GM21447 (cell line): ENCODE results near the gene OR2B2.
"Not testable (repeated sequence)": the region's sequence is repeated elsewhere in the genome, so short reads cannot be mapped to it uniquely, and the experiment has no call there.

Experiments used
- ATAC-seq: cut with Tn5 transposase; IDR thresholded peaks from one replicate; pipeline ENCODE4 v1.9.1; 2021; ENCODE audit not compliant: unreplicated experiment

The OR2B2 gene

DNA sequence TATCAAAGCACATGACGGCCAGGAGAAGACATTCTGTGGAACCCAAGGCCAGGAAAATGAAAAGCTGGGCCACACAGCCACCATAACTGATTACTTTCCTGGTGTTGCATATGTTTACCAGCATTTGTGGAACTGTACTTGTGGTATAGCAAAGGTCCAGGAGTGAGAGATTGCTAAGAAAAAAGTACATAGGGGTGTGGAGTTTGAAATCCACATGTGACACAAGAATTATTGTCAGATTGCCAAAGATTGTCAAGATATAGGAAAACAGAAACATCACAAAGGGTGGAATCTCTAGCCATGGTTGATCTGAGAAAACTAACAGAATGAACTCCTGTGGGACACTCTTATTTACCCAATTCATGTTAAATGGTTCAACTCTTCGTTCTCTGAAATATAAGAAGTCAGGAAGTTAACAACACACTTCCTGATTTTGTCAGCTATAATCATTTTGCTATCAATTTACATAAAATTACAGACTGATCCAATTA is at the start of gene OR2B2:
Gene OR2B2 (minus strand): TSS at position 441 of the 491 bp plus-strand sequence. CDS start 77 bp downstream, at position 364.
- ATAC-seq, result no peak

DNA sequence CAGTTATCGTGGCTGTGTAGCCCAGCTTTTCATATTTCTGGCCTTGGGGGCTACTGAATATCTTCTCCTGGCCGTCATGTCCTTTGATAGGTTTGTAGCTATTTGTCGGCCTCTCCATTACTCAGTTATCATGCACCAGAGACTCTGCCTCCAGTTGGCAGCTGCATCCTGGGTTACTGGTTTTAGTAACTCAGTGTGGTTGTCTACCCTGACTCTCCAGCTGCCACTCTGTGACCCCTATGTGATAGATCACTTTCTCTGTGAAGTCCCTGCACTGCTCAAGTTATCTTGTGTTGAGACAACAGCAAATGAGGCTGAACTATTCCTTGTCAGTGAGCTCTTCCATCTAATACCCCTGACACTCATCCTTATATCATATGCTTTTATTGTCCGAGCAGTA is 45.3 kb upstream of the OR2B2 start:
- no peak for ATAC-seq

DNA sequence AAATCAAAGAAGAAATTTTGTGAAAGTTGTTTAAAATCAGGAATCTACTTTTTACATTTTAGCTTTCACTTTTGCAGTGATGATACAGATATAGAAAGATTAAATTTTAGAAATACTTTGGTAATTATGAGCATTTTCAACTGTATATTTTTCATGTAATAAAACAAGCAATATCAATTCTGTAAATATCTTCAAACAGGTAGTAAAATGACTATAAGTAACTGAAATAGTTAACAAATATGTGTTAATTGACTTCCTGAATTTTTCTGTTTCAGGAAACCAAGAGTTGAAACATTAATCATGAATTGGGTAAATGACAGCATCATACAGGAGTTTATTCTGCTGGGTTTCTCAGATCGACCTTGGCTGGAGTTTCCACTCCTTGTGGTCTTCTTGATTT is 44.7 kb upstream of the OR2B2 start, which contains the start of gene OR2B6:
Gene OR2B6 (plus strand): TSS at position 301 of the 400 bp plus-strand sequence. CDS start 0 bp downstream, at position 301.
- no peak for ATAC-seq

DNA sequence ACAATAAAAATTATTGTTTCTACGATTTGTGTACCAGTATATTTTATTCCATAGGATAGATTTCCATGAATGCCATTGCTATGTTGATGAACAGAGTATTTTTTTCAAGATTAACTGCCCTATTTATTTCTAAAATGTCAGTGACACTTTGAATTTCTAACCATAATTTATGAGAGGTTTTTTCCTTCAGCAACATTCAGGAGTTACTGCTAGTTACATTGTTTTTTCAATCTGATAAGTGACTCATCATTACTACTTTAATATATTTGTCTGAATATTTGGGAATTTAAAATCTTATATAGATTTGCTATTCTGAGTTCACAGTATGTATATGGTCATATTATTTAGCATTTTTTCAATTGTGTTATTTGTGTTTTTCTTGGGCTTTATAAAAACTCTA is 38.8 kb upstream of the OR2B2 start:
- no peak for ATAC-seq

DNA sequence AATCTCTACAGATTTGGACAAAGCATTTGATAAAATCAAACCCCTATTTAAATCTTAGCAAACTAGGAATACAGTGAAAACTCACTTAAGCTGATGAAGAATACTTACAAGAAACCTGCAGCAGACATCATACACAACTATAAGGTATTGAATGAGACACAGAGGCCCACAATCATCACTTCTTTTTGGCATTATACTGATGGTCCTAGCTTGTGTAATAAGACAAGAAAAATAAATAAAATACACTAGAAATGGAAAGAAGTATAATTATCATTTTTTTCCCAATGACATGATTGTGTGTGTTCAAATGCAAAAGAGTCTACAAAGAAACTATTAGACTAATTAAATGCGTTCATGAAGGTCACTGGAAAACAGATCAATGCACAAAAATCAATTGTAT is 36.0 kb upstream of the OR2B2 start:
- no peak for ATAC-seq

DNA sequence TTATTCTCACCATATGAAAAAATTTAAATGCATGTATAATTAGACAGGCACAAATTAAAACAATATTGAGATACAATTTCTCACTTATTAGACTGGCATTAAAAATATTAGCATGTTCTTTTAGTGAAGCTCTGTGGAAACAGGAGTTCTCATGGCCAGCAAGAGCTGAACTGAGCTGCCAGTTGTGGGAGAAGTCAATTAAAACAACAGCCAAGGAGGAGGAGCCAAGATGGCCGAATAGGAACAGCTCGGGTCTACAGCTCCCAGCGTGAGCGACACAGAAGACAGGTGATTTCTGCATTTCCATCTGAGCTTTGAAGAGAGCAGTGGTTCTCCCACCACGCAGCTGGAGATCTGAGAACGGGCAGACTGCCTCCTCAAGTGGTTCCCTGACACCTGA is 30.9 kb upstream of the OR2B2 start:
- not testable (repeated sequence) for ATAC-seq

DNA sequence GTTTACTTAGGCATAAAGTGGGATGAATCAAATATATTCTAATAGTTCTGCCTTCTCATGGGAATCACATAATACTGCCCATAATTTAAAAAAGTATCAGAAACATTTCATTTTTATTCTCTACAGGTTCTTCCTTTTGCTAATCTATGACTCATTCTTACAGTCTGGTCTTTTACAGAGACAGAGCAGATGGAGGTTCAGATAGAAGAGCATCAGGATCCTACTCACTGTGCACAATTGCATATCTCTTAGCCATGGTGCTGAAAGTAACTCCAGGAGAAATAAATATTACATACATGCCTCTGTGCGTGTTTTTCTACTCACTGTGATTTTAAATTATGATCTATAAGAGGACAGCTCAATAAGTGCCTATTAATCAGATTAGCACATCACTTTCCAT is 28.6 kb upstream of the OR2B2 start:
- ATAC-seq, result no peak

DNA sequence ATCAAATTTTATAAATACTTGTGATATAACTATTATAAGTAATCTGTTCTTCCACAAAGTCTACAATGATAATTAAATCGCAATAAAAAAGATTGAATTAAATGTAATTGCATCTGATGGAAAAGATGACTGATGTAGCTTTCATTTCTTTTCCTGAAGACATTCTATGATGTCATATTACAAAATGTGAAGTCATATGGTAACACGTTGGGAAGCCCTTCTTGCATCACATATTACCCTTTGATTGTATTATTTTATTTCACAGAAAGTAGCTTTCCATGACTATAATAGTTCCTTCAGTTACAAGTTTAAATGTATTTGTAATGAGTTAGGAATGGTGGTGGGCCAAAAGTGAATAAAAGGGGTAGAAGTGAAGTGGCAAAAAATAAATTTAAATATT is 19.0 kb upstream of the OR2B2 start:
- ATAC-seq, result no peak

DNA sequence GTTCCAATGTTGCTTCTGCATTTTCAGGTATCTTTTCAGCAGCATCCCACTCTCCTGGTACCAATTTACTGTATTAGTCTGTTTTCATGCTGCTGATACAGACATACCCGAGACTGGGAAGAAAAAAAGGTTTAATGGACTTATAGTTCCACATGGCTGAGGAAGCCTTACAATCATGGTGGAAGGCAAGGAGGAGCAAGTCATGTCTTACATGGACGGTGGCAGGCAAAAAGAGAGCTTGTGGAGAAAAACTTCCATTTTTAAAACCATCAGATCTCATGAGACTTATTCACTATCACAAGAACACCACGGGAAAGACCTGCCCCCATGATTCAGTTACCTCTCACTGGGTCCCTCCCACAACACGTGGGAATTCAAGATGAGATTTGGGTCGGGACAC is 17.7 kb upstream of the OR2B2 start:
- ATAC-seq, result not testable (repeated sequence)

DNA sequence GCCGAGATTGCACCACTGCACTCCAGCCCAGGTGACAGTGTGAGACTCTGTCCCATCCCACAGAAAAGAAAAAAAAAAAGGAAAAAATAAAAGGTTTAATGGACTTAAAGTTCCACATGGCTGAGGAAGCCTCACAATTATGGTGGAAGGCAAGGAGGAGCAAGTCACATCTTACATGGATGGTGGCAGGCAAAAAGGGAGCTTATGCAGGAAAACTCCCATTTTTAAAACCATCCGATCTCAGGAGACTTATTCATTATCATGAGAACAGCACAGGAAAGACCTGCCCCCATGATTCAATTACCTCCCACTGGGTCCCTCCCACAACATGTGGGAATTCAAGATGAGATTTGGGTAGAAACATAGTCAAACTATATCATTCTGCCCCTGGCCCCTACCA is 15.8 kb upstream of the OR2B2 start:
- not testable (repeated sequence) for ATAC-seq

DNA sequence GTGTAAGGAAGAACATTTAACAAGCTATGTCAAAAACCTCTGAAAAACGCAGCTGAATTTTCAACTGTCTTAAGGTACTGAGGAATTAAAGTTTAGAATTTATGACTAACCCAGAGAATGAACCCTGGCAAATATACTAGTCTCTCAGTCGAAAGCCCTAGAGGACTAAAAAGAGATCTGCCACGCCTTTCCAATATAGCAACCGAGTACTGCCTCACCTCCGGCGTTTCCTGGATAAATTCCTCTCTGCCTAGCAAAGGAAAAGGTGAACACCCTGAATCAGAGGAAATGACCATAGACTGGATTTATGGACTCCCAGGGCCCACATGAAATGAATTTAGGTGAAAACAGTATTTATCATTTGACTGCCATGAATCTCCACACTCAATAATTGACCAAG is 12.0 kb upstream of the OR2B2 start:
- no peak for ATAC-seq

DNA sequence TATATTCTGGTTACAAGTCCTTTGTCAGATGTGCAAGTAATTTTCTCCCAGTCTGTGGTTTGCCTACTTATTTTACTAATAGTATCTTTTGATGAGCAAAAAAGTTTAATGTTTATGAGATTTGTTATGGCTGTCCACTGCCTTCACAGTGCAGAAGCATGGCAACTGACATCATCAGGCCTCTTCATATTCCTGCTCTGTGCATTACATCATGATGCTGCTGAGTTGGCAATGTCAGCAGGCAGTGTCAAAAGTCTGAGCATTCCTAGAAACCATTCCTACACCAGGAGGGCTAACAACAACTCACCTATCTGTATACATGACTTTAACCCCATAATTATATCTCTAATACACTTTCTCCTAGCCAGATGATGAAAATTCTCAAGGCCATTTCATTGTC is 10.8 kb upstream of the OR2B2 start:
- no peak for ATAC-seq

DNA sequence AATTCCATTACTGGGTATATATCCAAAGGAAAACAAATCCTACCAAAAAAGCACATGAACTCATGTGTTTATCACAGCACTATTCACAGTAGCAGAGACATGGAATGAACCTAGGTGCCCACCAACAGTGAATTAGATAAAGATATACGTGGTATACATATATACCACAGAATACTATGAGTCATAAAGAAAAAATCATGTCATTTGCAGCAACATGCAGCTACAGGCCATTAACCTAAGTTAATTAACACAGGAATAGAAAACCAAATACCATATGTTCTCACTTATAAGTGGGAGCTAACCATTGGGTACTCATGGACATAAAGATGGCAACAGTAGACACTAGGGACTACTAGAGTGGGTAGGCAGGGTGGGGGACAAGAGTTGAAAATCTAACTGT is 4.2 kb downstream of the OR2B2 start:
- no peak for ATAC-seq

DNA sequence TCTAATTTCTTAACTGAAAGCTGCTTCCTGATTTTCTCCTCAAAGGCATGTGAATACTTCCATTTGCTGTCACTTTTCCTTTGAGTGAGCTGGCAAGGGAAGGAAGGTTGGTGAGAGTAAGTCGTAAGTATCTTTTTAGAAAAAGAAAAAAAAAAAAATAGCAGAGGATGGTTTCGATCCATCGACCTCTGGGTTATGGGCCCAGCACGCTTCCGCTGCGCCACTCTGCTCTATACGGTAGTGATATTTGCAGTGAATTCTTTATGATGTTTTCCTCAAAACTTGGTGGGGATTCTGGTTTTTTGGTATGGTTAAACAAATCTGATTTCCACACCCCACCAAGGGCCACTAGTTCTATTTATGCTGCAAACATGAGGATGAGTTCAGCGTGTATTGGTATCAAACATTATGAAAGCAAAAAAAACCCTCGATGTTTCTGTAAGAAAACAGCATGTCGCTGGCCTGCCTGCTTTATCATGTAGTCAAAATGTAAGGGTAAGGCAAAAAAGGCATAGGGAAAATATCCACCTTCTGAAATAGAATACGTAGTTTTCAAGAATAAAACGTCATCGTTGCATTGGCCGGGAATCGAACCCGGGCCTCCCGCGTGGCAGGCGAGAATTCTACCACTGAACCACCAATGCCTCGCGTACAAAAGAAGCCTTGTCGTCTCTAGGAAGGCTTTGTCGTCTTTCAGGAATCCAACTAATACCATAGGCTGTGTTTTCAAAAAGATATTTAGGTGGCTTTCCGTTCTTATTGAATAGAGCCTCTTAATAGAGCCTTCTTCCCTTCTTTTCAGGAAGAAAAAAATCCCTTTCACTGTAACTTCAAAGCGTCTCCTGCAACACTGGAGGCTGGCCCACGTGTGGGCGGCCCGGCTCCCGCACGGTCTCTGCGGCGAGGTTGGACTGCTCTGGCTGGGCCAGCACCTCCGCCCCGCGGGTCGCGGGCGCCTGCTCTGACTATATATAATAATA is 9.6 kb downstream of the OR2B2 start:
- peak; percentile 63 for ATAC-seq

DNA sequence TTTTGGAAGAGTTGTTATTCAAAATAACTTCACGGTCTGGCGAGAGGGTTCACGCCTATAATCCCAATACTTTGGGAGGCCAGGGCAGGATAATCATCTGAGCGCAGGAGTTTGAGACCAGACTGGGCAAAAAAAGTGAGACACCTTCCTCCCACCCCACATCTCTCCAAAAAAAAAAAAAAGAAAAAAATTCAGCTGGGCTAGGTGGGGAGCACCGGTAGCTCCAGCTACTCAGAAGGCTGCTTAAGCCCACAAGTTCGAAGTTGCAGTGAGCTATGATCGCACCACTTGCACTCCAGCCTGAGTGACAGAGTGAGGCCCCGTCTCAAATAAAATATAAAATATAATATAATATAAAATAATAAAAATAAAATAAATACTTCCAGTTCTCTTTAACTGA is 10.4 kb downstream of the OR2B2 start:
- ATAC-seq, result no peak

DNA sequence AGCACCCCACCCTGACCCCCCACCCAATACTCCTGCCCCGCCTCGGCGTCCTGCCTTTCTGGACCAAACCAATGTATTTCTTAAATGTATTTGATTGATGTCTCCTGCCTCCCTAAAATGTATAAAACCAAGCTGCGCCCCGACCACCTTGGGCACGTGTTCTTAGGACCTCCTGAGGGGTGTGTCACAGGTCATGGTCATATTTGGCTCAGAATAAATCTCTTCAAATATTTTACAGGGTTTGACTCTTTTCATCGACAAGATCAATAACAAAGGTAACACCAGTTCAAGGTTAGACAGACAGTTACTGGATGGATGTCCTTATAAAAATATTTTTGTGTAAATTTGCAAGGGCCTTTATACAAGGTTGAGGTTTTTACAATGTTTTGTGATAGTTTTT is 12.0 kb downstream of the OR2B2 start:
- not testable (repeated sequence) for ATAC-seq

DNA sequence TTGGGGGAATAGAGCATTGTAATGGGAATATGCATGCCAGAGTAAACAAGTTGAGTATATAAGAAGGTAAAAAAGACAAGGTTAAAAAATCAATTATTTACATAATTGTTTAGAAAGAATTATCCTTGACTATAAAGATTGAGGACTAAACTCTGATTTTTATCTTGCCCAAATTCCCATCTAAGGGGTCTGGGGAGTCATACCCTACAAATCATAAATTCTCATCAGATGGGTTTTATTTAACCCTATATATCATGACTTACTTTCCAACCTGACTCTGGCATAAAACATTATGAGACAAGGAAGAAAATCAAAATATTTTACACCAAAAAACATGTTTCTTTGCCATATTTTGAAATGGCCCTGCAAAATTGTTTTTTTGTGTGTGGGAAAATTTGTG is 12.7 kb downstream of the OR2B2 start:
- no peak for ATAC-seq

DNA sequence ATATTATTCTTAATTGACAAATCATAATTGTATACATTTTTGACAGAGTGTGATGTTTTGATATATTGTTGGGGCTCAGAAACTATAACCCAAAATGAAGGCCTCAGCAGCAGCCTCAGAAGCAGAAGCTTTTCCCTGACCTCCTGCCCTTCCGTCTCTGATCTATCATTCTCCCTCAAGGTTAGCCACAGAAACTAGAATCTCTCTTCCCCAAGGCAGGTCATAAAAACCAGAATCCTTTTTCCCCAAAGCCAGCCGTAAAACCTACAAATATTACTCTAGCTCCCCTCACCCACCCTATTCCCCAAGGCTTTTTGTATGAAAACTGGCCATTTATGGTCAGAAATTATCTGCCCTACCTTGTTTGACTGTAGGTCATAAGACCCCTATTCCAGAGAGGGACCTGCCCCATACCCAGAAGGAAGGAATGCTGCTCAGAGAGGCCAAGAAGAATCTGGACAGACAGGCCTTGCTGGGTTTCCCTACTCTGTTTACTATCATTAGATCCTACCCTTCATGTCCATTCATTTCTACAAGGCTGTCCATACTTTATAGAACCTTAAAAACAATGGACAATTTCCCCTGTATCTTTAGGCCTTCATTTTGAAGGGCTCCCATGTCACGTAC is 14.5 kb downstream of the OR2B2 start:
- no peak for ATAC-seq

DNA sequence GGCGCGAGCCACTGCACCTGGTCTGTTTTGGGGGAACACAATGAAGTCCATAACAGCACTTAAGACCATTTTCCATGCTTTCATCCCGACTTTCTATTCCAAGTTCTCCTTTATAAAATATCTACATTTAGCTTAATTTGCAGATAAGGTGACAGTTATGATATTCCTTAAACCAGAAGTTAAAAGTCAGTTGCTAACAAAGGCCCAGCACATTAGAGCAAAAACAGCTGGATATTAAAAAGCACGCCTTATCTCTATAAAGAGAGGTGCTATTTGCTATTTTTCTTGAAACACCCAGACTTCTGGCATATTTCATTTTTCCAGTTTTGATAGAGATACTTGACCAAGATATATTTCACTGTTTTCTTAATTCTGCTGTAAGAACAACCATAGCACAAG is 15.8 kb downstream of the OR2B2 start:
- ATAC-seq, result no peak

DNA sequence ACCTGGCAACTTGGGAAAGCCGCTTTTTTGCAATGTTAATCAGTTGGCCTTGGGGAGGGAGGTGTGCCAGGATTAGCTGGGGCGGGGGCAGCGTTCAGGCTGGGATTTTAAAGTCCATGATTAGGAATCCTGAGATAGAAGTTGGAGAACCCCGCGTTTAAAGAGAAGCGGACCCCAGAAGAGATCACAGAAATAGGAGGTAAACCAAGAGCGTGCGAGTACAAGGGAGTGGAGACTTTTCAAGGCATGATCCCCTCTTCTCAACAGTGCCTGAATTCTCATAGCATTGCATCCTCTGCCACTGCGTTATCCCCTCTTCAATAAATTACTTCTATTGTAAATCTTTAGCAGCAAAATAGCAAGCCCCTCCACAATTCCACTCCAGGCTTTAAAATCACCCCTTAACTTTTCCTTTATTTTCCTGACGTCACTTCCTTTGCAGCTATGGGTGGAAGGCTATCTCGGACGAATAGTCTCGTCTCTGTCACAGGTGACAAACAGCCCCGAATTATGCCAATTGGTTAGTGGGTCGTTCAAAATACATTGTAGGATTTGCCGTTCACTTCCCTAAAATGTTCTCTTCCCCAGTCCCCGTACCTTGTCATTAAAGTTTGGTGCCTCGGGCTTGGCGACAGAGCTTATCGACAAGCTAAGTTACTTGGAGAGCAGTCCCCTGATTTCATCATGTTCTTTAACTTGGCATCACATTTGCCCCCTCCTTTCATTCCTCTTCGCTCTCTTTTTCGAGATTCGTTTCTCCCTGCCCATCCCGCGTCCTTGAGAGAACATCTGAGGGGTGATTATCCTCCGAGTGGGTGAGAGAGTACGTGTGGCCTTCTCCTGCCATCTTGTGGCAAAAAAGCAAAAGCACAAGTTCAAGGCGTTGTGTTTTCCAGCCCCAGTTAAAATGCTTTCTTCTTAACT is 17.1 kb downstream of the OR2B2 start:
- no peak for ATAC-seq
